ENCODE results near the gene ZNF521.

GRCh38 chr18:25171334-25171733, 180.6 kb downstream of the ZNF521 start:
- TF ChIP-seq, protein P1, sequence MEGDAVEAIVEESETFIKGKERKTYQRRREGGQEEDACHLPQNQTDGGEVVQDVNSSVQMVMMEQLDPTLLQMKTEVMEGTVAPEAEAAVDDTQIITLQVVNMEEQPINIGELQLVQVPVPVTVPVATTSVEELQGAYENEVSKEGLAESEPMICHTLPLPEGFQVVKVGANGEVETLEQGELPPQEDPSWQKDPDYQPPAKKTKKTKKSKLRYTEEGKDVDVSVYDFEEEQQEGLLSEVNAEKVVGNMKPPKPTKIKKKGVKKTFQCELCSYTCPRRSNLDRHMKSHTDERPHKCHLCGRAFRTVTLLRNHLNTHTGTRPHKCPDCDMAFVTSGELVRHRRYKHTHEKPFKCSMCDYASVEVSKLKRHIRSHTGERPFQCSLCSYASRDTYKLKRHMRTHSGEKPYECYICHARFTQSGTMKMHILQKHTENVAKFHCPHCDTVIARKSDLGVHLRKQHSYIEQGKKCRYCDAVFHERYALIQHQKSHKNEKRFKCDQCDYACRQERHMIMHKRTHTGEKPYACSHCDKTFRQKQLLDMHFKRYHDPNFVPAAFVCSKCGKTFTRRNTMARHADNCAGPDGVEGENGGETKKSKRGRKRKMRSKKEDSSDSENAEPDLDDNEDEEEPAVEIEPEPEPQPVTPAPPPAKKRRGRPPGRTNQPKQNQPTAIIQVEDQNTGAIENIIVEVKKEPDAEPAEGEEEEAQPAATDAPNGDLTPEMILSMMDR (IDR thresholded peaks at IDR 0.05): no peak
- no peak for TF ChIP-seq POLR2A (IDR thresholded peaks at IDR 0.05)

Measured in thyroid gland (tissue), 4 donors.